GM20000 (cell line): ENCODE results near the gene MYADML2.

Experiments
- DNase-seq: peaks from one replicate; pipeline ENCODE4 v3.0.0; 2012; ENCODE audit warnings: low spot score
- CTCF ChIP-seq: IDR thresholded peaks from 2 replicates; pipeline ENCODE4 v1.5.1; 2012; ENCODE audit warnings: mild to moderate bottlenecking, control low read depth; ENCODE audit errors: extremely low read depth, missing control alignments

Gene MYADML2

GRCh38 chr17:81903896-81904599, 43.0 kb downstream of the MYADML2 start:
- no peak for TF ChIP-seq CTCF
- no peak for DNase-seq

DNA sequence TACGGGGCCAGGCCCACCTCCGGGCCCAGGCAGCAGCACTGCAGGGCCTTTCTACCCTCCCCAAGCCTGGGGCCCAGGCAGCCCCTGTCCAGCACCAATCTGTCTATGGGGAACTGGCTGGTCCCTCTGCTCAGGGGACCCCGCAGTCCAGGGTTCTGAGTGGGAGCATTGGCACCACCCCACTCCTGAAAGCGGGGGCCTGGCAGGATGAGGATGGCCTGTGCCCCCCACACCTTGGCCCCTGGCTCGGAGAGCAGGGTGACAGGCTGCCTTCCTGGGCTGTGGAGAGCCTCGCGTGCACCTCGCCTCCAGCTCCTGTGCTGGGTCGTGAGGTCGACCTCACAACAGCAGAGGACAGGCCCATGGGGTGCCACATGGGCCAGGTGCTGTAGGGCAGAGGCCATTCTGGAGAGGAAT, 43.6 kb downstream of the MYADML2 start:
- DNase-seq = no peak
- no peak for TF ChIP-seq CTCF

DNA sequence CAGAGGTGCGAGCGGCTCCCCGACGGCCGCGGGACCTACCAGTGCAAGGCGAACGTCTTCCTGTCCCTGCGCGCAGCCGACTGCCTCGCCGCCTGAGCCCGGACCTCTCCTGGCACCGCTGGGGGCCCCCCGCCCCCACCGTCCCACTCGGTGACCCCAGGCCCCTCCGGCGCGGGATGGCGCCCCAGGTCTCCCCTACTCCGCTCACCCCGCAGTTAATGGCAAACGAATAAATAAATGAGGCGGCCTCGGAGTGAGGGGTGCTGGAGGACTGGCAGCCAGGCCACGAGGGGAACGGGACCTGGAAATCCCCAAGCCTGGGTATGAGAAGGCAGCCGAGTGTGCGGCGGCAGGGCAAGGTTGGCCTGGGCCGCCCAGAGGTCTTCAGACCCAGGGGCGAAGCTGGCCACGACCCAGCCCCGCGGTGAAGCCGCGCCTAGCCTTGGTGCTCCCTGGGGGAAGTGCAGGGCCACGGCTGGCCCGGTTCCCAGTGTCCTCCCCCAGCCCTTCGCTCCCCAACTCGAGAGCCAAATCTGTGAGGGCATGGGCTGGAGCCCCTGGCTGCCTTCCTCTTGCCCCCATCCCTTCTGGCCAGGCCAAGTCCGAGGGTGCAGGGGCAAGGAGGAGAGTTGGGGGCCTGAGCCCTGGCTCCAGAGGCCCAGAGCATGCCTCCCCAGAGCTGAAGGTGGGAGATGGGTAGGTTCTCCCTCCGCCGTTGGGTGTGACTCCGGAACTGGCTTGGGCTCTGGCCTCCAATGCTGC, 44.2 kb downstream of the MYADML2 start:
- TF ChIP-seq CTCF = no peak
- DNase-seq = no peak

DNA sequence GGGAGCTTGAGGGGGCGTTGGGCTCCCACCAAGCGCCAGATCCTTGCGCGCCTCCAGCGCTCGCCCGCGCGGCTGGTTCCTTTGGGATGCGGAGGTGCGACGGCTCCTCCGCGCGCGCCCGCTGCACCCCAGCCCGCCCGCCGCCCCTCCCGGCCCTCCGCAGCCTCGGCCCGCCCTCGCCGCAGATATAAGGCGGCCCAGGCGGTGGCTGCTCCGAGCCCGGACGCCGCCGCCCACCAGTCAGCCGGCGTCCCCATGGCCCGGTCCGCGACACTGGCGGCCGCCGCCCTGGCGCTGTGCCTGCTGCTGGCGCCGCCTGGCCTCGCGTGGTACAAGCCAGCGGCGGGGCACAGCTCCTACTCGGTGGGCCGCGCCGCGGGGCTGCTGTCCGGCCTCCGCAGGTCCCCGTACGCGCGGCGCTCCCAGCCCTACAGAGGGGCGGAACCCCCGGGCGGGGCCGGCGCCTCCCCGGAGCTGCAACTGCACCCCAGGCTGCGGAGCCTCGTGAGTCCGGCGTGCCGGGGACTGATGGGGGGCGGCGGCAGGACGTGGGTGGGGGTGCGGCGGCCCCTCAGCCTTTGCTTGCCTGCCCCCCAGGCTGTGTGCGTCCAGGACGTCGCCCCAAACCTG, 44.9 kb downstream of the MYADML2 start, which contains the start of gene NPB:
TSS of gene NPB (plus strand) at position 216 of the 630 bp plus-strand sequence. CDS start at position 256, 40 bp downstream.
- no peak for TF ChIP-seq CTCF
- DNase-seq = no peak

DNA sequence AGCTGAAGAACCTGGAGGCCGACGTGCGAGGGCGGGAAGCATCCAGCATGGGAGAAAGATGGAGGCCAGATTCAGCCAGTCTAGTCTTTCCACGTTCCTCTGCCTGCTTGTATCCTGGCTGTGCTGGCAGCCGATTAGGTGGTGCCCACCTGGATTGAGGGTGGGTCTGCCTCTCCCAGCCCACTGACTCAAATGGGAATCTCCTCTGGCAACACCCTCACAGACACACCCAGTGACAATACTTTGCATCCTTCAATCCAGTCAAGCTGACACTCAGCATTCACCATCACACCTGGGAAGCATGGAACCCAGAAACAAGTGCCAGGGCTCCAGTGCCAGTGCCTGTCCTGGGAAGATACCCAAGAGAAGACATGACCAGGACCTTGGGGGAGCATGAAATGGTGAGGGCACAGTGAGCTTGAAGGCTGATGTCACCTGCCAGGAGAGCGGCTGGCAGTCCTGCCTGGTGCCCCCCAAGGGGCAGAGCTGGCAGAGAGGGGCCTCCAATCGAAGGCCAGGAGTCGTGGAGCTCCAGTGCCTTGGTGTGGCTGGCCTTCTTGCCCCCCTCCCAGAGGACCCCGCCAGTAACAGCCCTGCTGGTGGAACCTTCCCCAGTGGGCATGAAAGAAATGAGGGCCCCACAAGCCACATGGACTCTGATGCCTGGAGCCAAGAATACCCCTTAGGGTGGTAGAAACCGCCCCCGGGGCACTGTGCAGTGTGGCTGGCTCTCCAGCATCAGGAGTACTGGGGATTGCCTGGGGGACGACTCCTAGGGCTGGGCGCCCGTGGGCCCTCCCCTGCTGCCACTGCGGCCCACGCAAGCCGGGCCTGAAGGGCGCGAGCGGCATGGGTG, 45.6 kb downstream of the MYADML2 start:
- no peak for DNase-seq

More for the DNA sequence above, 45.6 kb downstream of the MYADML2 start:
- no peak for TF ChIP-seq CTCF
